CD4-positive, CD25-positive, alpha-beta regulatory T cell (primary cell): ENCODE measurements around the gene UPK3B. TPM values are rescaled to one million over a fixed set of nuclear protein-coding genes. Genes with fewer than 3 reads are reported as not detected.
"Not testable (repeated sequence)": the region's sequence is repeated elsewhere in the genome, so short reads cannot be mapped to it uniquely, and the experiment has no call there.

ENCODE experiments used
- ATAC-seq, 2 donors: fragments of 150-1000 bp; cut with Tn5 transposase; one replicate each; pipeline ENCODE4 v1.10.0; 2021; ENCODE audit warnings: low read depth in 2 of 2, moderate number of reproducible peaks in 2 of 2, moderate library complexity in 1 of 2
- DNase-seq, 3 donors: peaks; one replicate each; pipeline versions ENCODE4 v3.0.0 to v3.0.0-alpha.2; 2012 to 2022; ENCODE audit warnings: mixed read lengths in 1 of 3
- H3K27ac ChIP-seq: one replicate; pipeline ENCODE4 v1.7.0; 2013; ENCODE audit warnings: mild to moderate bottlenecking, low read length; ENCODE audit not compliant: insufficient read depth, poor library complexity, severe bottlenecking
- H3K27me3 ChIP-seq: one replicate; pipeline ENCODE4 v1.7.0; 2013; ENCODE audit warnings: low read length; ENCODE audit not compliant: control insufficient read depth, insufficient read depth
- H3K36me3 ChIP-seq: one replicate; pipeline ENCODE4 v1.7.0; 2013; ENCODE audit warnings: mild to moderate bottlenecking, low read length, moderate library complexity; ENCODE audit not compliant: control insufficient read depth, insufficient read depth
- H3K4me1 ChIP-seq: 2 replicates; pipeline ENCODE4 v1.7.0; 2013; ENCODE audit warnings: mild to moderate bottlenecking, low read length; ENCODE audit not compliant: insufficient read depth, control insufficient read depth, poor library complexity, severe bottlenecking
- H3K4me3 ChIP-seq: one replicate; pipeline ENCODE4 v1.7.0; 2013; ENCODE audit warnings: low read depth, mild to moderate bottlenecking, low read length, moderate library complexity
- H3K9me3 ChIP-seq, 2 experiments: 1 replicate in 1 of 2; 2 replicates in 1 of 2; pipeline ENCODE4 v1.7.0; 2013; ENCODE audit warnings: low read length in 2 of 2, mild to moderate bottlenecking in 1 of 2, moderate library complexity in 1 of 2; ENCODE audit not compliant: control insufficient read depth in 2 of 2
- H3K27ac Mint-ChIP-seq, 3 donors: one replicate each; pipeline ENCODE4 v1.8.0; 2020 to 2022; ENCODE audit warnings: mild to moderate bottlenecking in 3 of 3, mixed read lengths in 3 of 3, moderate library complexity in 2 of 3
- H3K27me3 Mint-ChIP-seq: one replicate; pipeline ENCODE4 v1.8.0; 2022; ENCODE audit warnings: mild to moderate bottlenecking, mixed read lengths
- H3K36me3 Mint-ChIP-seq: one replicate; pipeline ENCODE4 v1.8.0; 2020; ENCODE audit warnings: mixed read lengths
- H3K4me1 Mint-ChIP-seq, 4 donors: one replicate each; pipeline ENCODE4 v1.8.0; 2020 to 2022; ENCODE audit warnings: mixed read lengths in 4 of 4, mild to moderate bottlenecking in 1 of 4
- H3K4me3 Mint-ChIP-seq, 4 donors: one replicate each; pipeline ENCODE4 v1.8.0; 2020 to 2022; ENCODE audit warnings: mild to moderate bottlenecking in 4 of 4, mixed read lengths in 4 of 4, moderate library complexity in 3 of 4
- H3K9me3 Mint-ChIP-seq, 7 donors: one replicate each; pipeline ENCODE4 v1.8.0; 2020 to 2022; ENCODE audit warnings: mixed read lengths in 7 of 7, mild to moderate bottlenecking in 3 of 7, moderate library complexity in 2 of 7
- polyA plus RNA-seq, 4 donors: library from polyadenylated mRNA; unstranded; fragments of 300-500 nt; fragmentation: Illumina TruSeq; gene quantifications; one replicate each; pipeline ENCODE4 v1.2.3, GENCODE V29; 2021
- total RNA-seq: library from RNA; stranded (reverse); gene quantifications from one replicate; pipeline ENCODE4 v1.2.3, GENCODE V29; 2022

The UPK3B gene
- total RNA-seq (8.4 TPM), polyA plus RNA-seq (under 1 TPM in 1 of 4 donors, not detected in 3; 0.17 TPM)

GRCh38 chr7:76509931-76510877 is at the start of gene UPK3B:
Gene UPK3B, plus strand, starts transcription at chr7:76510552. Its CDS starts 101 bp downstream, at chr7:76510653.
- Mint-ChIP-seq H3K4me1 (peaks cover 0 to 2% (median 0%) of the 10 kb centered on the region in 4 donors), H3K27me3 (peaks cover 4% of the 10 kb centered on the region)

DNA sequence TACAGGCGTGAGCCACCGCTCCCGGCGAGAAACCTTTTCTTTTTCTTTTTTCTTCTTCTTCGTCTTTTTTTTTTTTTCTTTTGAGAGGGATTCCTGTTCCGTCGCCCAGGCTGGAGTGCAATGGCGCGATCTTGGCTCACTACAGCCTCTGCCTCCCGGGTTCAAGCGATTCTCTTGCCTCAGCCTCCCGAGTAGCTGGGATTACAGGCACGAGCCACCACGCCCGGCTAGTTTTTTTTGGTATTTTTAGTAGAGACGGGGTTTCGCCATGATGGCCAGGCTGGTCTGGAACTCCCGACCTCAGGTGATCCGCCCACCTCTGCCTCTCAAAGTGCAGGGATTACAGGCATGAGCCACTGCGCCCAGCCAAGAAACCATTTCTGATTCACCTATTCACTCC is 49.6 kb upstream of the UPK3B start:
- not testable (repeated sequence) for H3K4me3 Mint-ChIP-seq, H3K36me3 Mint-ChIP-seq, H3K9me3 Mint-ChIP-seq, H3K27me3 Mint-ChIP-seq, H3K36me3 ChIP-seq, H3K27ac ChIP-seq, H3K9me3 ChIP-seq, ATAC-seq, H3K4me1 ChIP-seq, H3K4me1 Mint-ChIP-seq, DNase-seq, H3K27me3 ChIP-seq, H3K27ac Mint-ChIP-seq, H3K4me3 ChIP-seq

More at GRCh38 chr7:76509931-76510877, at the start of gene UPK3B:
- Histone ChIP-seq H3K36me3 (no peaks in the 10 kb centered on the region), H3K27ac (no peak within 1 kb of the TSS), H3K9me3 (no peaks in the 10 kb centered on the region), H3K27me3 (no peaks in the 10 kb centered on the region), H3K4me3 (no peak within 1 kb of the TSS), H3K4me1 (no peaks in the 10 kb centered on the region)
- H3K9me3 Mint-ChIP-seq, result peaks cover 0 to 1% (median 0%) of the 10 kb centered on the region in 7 donors
- H3K27ac Mint-ChIP-seq, result no peak within 1 kb of the TSS
- peak in 1 of 3 donors; percentile 27 for DNase-seq
- ATAC-seq, result peak in 1 of 2 donors; percentile 19
- no peak within 1 kb of the TSS for H3K4me3 Mint-ChIP-seq
- no peaks in the 10 kb centered on the region for H3K36me3 Mint-ChIP-seq

- H3K9me3 Mint-ChIP-seq, H3K4me1 ChIP-seq, H3K27ac Mint-ChIP-seq, H3K4me3 ChIP-seq, H3K27ac ChIP-seq, H3K36me3 ChIP-seq, H3K9me3 ChIP-seq, H3K27me3 Mint-ChIP-seq, H3K4me1 Mint-ChIP-seq, H3K27me3 ChIP-seq, H3K36me3 Mint-ChIP-seq: not testable (repeated sequence)
- H3K4me3 Mint-ChIP-seq, result peak within 1 kb of the TSS in 2 of 4 donors; percentile 32 to 76
- peak in 2 of 3 donors; percentile 37 to 81 for DNase-seq
- ATAC-seq, result peak; percentile 96 to 98
Measured at GRCh38 chr7:76461464-76462101, 48.8 kb upstream of the UPK3B start, which contains the start of gene DTX2. Gene DTX2, plus strand, starts transcription at chr7:76461709. Its CDS starts 18,801 bp downstream, at chr7:76480510.

DNA sequence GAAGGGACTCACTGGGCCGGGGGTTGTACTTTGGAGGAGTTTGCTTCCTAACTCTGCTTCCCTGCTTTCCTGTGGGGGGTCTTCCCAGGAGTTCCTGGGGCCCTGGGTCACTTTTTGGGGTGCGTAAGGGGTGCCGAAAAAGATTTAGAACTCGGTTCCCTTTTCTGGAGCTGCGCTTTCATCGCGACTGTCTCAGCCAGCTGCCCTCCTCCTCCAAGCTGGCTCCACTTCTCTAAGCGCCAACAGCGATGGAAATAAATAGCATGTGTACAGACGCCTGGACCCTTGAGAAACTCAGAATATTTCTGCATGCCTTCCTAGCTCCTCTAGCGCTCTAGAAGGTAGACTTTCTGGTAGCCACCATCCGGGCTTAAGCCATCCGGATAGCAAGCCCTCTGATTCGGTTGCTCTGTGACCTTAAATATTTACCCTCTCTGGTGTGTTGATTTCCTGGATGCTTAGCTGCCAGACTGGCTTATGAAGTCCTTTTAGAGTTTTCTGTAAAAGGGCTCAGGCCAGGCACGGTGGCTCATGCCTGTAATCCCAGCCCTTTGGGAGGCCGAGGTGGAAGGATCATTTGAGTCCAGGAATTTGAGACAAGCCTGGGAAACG is 48.0 kb upstream of the UPK3B start:
- not testable (repeated sequence) for H3K4me3 Mint-ChIP-seq, H3K4me1 Mint-ChIP-seq, H3K4me1 ChIP-seq, H3K27ac Mint-ChIP-seq, H3K4me3 ChIP-seq, H3K36me3 Mint-ChIP-seq, H3K27ac ChIP-seq, ATAC-seq, H3K36me3 ChIP-seq, H3K9me3 Mint-ChIP-seq, H3K27me3 ChIP-seq, DNase-seq, H3K27me3 Mint-ChIP-seq, H3K9me3 ChIP-seq

- not testable (repeated sequence) for H3K36me3 Mint-ChIP-seq, H3K27me3 ChIP-seq, H3K4me3 Mint-ChIP-seq, H3K27ac Mint-ChIP-seq, H3K27ac ChIP-seq, ATAC-seq, H3K4me3 ChIP-seq, H3K36me3 ChIP-seq, H3K9me3 Mint-ChIP-seq, H3K4me1 ChIP-seq, DNase-seq, H3K9me3 ChIP-seq, H3K27me3 Mint-ChIP-seq
- peaks cover 0 to 12% (median 0%) of the 10 kb centered on the region in 4 donors for H3K4me1 Mint-ChIP-seq
Measured at GRCh38 chr7:76464959-76465358, 45.4 kb upstream of the UPK3B start.

- DNase-seq, H3K4me3 Mint-ChIP-seq, ATAC-seq, H3K27me3 ChIP-seq, H3K27ac Mint-ChIP-seq, H3K36me3 Mint-ChIP-seq, H3K4me3 ChIP-seq, H3K36me3 ChIP-seq, H3K27ac ChIP-seq, H3K9me3 ChIP-seq, H3K27me3 Mint-ChIP-seq, H3K9me3 Mint-ChIP-seq, H3K4me1 ChIP-seq: not testable (repeated sequence)
- peaks cover 0 to 12% (median 0%) of the 10 kb centered on the region in 4 donors for H3K4me1 Mint-ChIP-seq
Measured at GRCh38 chr7:76465950-76466349, 44.4 kb upstream of the UPK3B start.

DNA sequence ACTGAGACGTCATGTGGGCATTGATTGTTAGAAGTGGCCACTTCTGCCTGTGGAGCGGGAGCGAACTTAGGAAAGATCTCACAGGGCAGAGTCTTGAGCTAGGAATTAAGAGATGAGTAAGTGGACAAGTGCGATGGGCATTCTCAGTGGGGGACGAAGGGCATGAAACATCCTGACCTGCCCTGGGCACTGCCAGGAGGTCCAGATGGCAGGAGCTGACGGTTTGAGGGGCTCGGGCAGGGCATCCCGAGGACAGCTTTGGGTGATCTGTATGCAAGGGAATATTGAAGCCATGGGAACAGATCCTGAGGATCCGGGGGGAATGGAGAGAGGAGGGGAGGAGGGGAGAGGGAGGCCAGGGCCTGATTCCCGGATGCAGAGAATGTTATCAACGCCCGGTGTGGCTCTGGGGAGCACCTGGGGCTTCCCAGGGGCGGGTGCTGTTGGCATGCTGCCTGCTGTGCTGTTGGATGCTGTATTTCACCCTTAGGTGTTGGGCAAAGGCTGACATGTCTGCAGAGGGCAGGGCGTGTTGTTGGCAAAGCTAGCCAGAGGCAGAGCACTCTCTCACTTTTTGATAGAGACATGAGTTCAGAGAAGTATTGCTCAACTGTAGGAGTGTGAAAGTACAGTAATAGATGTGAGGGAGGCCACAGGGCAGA is 42.5 kb upstream of the UPK3B start:
- H3K36me3 ChIP-seq, H3K4me3 Mint-ChIP-seq, H3K27ac Mint-ChIP-seq, H3K4me3 ChIP-seq, ATAC-seq, H3K4me1 ChIP-seq, H3K9me3 Mint-ChIP-seq, H3K36me3 Mint-ChIP-seq, H3K27me3 Mint-ChIP-seq, H3K27me3 ChIP-seq, H3K27ac ChIP-seq, DNase-seq, H3K9me3 ChIP-seq: not testable (repeated sequence)
- H3K4me1 Mint-ChIP-seq, result peaks cover 0 to 12% (median 0%) of the 10 kb centered on the region in 4 donors
